Endothelial cell of umbilical vein (primary cell): ENCODE data around the gene VSIG4. TPM values are rescaled to one million over a fixed set of nuclear protein-coding genes. Genes with fewer than 3 reads are reported as not detected.

Experiments
- BruUV-seq: library from RNA; stranded (reverse); fragments of 400-500 nt; replicated peaks from 2 replicates; lab custom pipeline; 2021; lab: Mats Ljungman, UMichigan
- CTCF ChIA-PET: fragments of 300-600, 350-600 bp; sonication (Branson Sonifier 250); formaldehyde crosslinking; loops from one replicate; lab custom pipeline; 2021; ENCODE audit warnings: antibody characterized with exemption, inconsistent platforms; lab: Charles Lee
- POLR2A ChIA-PET: fragments of 300-600, 350-600 bp; sonication (Branson Sonifier 250); formaldehyde crosslinking; loops from one replicate; lab custom pipeline; 2021; ENCODE audit warnings: antibody characterized with exemption, inconsistent platforms; lab: Charles Lee
- DNase-seq: peaks from one replicate; pipeline ENCODE4 v3.0.0-alpha.2; 2011; ENCODE audit warnings: low read depth, low spot score
- FAIRE-seq: peaks from 2 replicates; lab custom pipeline; 2011; peaks lifted over from hg19 to GRCh38; lab: Jason Lieb, UNC
- H2AFZ ChIP-seq: 2 replicates; pipeline ENCODE4 v1.6.0; 2012; ENCODE audit warnings: low read depth, low read length, control low read depth, inconsistent platforms
- H3K27ac ChIP-seq: 2 replicates; pipeline ENCODE4 v1.5.1; 2011; ENCODE audit warnings: low read depth, mild to moderate bottlenecking, control low read depth, low read length, moderate library complexity; ENCODE audit not compliant: insufficient read depth
- H3K27me3 ChIP-seq, 2 experiments: 2 replicates each; pipeline versions ENCODE4 v1.6.0 to v1.6.1; 2011; ENCODE audit warnings: low read length in 2 of 2, mixed read lengths in 1 of 2; ENCODE audit not compliant: control insufficient read depth in 2 of 2, insufficient read depth in 2 of 2
- H3K36me3 ChIP-seq, 2 experiments: 2 replicates in 1 of 2; 3 replicates in 1 of 2; pipeline ENCODE4 v1.5.1; 2011; ENCODE audit warnings: low read length in 2 of 2, mild to moderate bottlenecking in 1 of 2, moderate library complexity in 1 of 2; ENCODE audit not compliant: control insufficient read depth in 2 of 2, insufficient read depth in 2 of 2; ENCODE audit errors: extremely low read depth in 1 of 2
- H3K4me1 ChIP-seq: 3 replicates; pipeline ENCODE4 v1.5.1; 2011; ENCODE audit warnings: mild to moderate bottlenecking, low read length; ENCODE audit not compliant: control insufficient read depth, insufficient read depth; ENCODE audit errors: extremely low read depth
- H3K4me2 ChIP-seq: 2 replicates; pipeline ENCODE4 v1.6.1; 2011; ENCODE audit warnings: low read length, control low read depth, mixed read lengths; ENCODE audit not compliant: insufficient read depth
- H3K4me3 ChIP-seq, 3 experiments: fragments of 200-600 bp in 1 of 3; sonication (generic), shearing (Covaris generic) in 1 of 3; replicated peaks in 1 of 3; 2 replicates each; pipeline ENCODE4 v1.5.1; 2011 to 2016; ENCODE audit warnings: control low read depth in 3 of 3, low read length in 3 of 3, mild to moderate bottlenecking in 2 of 3, inconsistent platforms in 1 of 3, low read depth in 1 of 3, moderate library complexity in 1 of 3; ENCODE audit not compliant: insufficient read depth in 1 of 3
- H3K79me2 ChIP-seq: 2 replicates; pipeline ENCODE4 v1.6.0; 2012; ENCODE audit warnings: low read length, inconsistent platforms; ENCODE audit not compliant: control insufficient read depth, insufficient read depth
- H3K9ac ChIP-seq: replicated peaks from 2 replicates; pipeline ENCODE3; 2011; ENCODE audit warnings: low read length, control low read depth; ENCODE audit not compliant: insufficient read depth; ENCODE audit errors: extremely low read depth
- H3K9me1 ChIP-seq: replicated peaks from 3 replicates; pipeline ENCODE4 v1.6.0; 2011; ENCODE audit warnings: mild to moderate bottlenecking, low read length; ENCODE audit not compliant: control insufficient read depth, insufficient read depth; ENCODE audit errors: extremely low read depth
- H3K9me3 ChIP-seq: replicated peaks from 2 replicates; pipeline ENCODE4 v1.5.1; 2012; ENCODE audit warnings: low read length, inconsistent platforms; ENCODE audit not compliant: control insufficient read depth, insufficient read depth
- H4K20me1 ChIP-seq: replicated peaks from 2 replicates; pipeline ENCODE3; 2011; ENCODE audit warnings: mild to moderate bottlenecking, low read length; ENCODE audit not compliant: control insufficient read depth, insufficient read depth; ENCODE audit errors: extremely low read depth
- EZH2 ChIP-seq: IDR thresholded peaks from 2 replicates; pipeline ENCODE4 v1.6.1; 2012; ENCODE audit warnings: borderline replicate concordance, low read depth, mild to moderate bottlenecking, moderate library complexity, low read length, inconsistent platforms; ENCODE audit not compliant: severe bottlenecking
- FOS ChIP-seq: IDR thresholded peaks from 2 replicates; pipeline ENCODE4 v1.6.1; 2011; ENCODE audit warnings: mild to moderate bottlenecking, low read length, moderate library complexity, borderline replicate concordance; ENCODE audit not compliant: insufficient read depth
- GATA2 ChIP-seq: IDR thresholded peaks from 2 replicates; pipeline ENCODE4 v1.7.0; 2011; ENCODE audit warnings: low read depth, mild to moderate bottlenecking, moderate library complexity, mixed read lengths, low read length; ENCODE audit not compliant: insufficient read length, insufficient read depth
- JUN ChIP-seq: IDR thresholded peaks from 2 replicates; pipeline ENCODE4 v1.6.1; 2011; ENCODE audit warnings: borderline replicate concordance, low read depth; ENCODE audit not compliant: insufficient read length, insufficient read depth
- MYC ChIP-seq: IDR thresholded peaks from one replicate; pipeline ENCODE4 v1.6.1; 2011; ENCODE audit warnings: mild to moderate bottlenecking, low read depth, low read length
- POLR2A ChIP-seq: IDR thresholded peaks from 2 replicates; pipeline ENCODE4 v1.6.1; 2012; ENCODE audit warnings: low read depth, mild to moderate bottlenecking, control low read depth, low read length
- POLR2AphosphoS5 ChIP-seq: IDR thresholded peaks from 2 replicates; pipeline ENCODE4 v1.6.1; 2012; ENCODE audit warnings: low read depth, mild to moderate bottlenecking, control low read depth, low read length, moderate library complexity; ENCODE audit not compliant: insufficient read depth
- dilution Hi-C: fragments of 300-500 bp; cut with MboI; formaldehyde crosslinking; loops from one replicate; pipeline ENCODE4 v1.15.0; 2019; ENCODE audit warnings: low sequenced_read_pairs; ENCODE audit not compliant: extremely low pct_ligation_motif_present
- intact Hi-C: fragments of 100-400 bp; cut with micrococcal nuclease; formaldehyde crosslinking; loops from one replicate; pipeline ENCODE4 v1.10.0; 2022
- polyA plus RNA-seq, 4 experiments: library from polyadenylated mRNA; depleted of rRNA in 3 of 4; stranded (reverse) in 3 of 4; unstranded in 1 of 4; fragments of >200 nt; gene quantifications; 2 replicates each; pipeline versions ENCODE4 v1.2.1 to v1.2.3, GENCODE V29; 2011 to 2012; ENCODE audit warnings: missing spikeins in 1 of 4
- total RNA-seq: library from RNA; stranded (reverse); gene quantifications from 2 replicates; pipeline ENCODE4 v1.2.3, GENCODE V29; 2021
- TF ChIP-seq, protein P1 (sequence below): IDR thresholded peaks from 2 replicates; pipeline ENCODE4 v1.6.1; 2011; ENCODE audit not compliant: insufficient read depth, insufficient read length
- TF ChIP-seq, protein P2 (sequence below), 2 donors: IDR thresholded peaks; 1 replicate in 1 of 2; 2 replicates in 1 of 2; pipeline ENCODE4 v1.5.1; 2011; ENCODE audit warnings: low read length in 2 of 2, mild to moderate bottlenecking in 2 of 2, moderate library complexity in 2 of 2, control low read depth in 1 of 2, inconsistent platforms in 1 of 2, low read depth in 1 of 2; ENCODE audit not compliant: insufficient read depth in 1 of 2; ENCODE audit errors: extremely low read depth in 1 of 2

Gene VSIG4
- total and polyA plus RNA-seq, 2 donors (not counting 3 experiments of a cell fraction or from before 2014, with no cell fraction given), result not detected

DNA sequence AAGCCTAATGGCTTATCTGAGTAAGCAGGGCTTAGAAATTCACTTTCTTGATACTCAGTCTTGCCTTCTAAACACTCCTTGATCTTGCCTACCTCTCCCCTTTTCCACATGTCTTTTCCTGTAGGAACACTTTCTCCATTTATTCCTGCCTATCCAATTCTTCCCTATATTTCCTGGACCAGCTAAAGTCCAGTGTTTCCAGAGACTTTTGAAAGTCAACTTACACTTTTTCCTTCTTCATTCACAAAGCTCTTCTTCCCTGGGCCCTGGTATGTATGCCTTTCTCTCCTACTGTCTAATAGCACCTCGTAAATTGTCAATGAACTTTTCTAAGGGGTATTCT lies 20.6 kb downstream of the VSIG4 start:
- Histone ChIP-seq H3K27ac (no peak overlapping the region), H3K9ac (no peak overlapping the region), H4K20me1 (no peaks in the 10 kb centered on the region), H3K9me3 (no peaks in the 10 kb centered on the region), H3K36me3 (no peaks in the 10 kb centered on the region), H2AFZ (no peak overlapping the region), H3K9me1 (no peaks in the 10 kb centered on the region), H3K4me2 (no peak overlapping the region), H3K4me3 (no peak overlapping the region), H3K79me2 (no peaks in the 10 kb centered on the region), H3K4me1 (no peaks in the 10 kb centered on the region), H3K27me3 (no peaks in the 10 kb centered on the region)
- no TSS peak for BruUV-seq
- intact Hi-C loops (no loop called here), dilution Hi-C loops (no loop called here)
- POLR2A ChIA-PET, result no interaction called here
- CTCF ChIA-PET, result no interaction called here
- no peak for DNase-seq
- TF ChIP-seq, protein P1, sequence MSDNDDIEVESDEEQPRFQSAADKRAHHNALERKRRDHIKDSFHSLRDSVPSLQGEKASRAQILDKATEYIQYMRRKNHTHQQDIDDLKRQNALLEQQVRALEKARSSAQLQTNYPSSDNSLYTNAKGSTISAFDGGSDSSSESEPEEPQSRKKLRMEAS, result no peak
- no peak for TF ChIP-seq POLR2A
- TF ChIP-seq GATA2, result no peak
- TF ChIP-seq EZH2, result no peak
- TF ChIP-seq MYC, result no peak
- TF ChIP-seq JUN, result no peak
- TF ChIP-seq, protein P2, sequence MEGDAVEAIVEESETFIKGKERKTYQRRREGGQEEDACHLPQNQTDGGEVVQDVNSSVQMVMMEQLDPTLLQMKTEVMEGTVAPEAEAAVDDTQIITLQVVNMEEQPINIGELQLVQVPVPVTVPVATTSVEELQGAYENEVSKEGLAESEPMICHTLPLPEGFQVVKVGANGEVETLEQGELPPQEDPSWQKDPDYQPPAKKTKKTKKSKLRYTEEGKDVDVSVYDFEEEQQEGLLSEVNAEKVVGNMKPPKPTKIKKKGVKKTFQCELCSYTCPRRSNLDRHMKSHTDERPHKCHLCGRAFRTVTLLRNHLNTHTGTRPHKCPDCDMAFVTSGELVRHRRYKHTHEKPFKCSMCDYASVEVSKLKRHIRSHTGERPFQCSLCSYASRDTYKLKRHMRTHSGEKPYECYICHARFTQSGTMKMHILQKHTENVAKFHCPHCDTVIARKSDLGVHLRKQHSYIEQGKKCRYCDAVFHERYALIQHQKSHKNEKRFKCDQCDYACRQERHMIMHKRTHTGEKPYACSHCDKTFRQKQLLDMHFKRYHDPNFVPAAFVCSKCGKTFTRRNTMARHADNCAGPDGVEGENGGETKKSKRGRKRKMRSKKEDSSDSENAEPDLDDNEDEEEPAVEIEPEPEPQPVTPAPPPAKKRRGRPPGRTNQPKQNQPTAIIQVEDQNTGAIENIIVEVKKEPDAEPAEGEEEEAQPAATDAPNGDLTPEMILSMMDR (IDR thresholded peaks at IDR 0.05; ENCODE audit: extremely low read depth in 1 of 2, insufficient read depth in 1 of 2, low read depth in 1 of 2, low read length in 2 of 2), result no peak
- no peak for TF ChIP-seq FOS
- no peak for TF ChIP-seq POLR2AphosphoS5
- no peak for FAIRE-seq
